Measurements from ENCODE around the gene OR11H6. TPM values are rescaled to one million over a fixed set of nuclear protein-coding genes. Genes with fewer than 3 reads are reported as not detected.

OR11H6 gene
- total RNA-seq, 3 donors from 2014 or later = not detected

- Histone ChIP-seq H3K4me3 (no peak overlapping the region), H3K4me1 (ENCODE audit: low read depth) (no peaks in the 10 kb centered on the region), H3K9me3 (peaks cover 30% of the 10 kb centered on the region), H3K36me3 (ENCODE audit: low read depth) (no peaks in the 10 kb centered on the region)
- DNase-seq = no peak
- TF ChIP-seq CTCF (IDR thresholded peaks at IDR 0.05) = no peak
- intact Hi-C loops (cut with DNase I, micrococcal nuclease) = no loop called here
- no peak for ATAC-seq
These were observed 50.6 kb downstream of the OR11H6 start for GRCh38 chr14:20274062-20274461.

Other genes starting within 250 kb of the OR11H6 start
- not detected for gene OR4K15, start 248.1 kb upstream of the OR11H6 start, total RNA-seq
- gene OR4Q2, start 221.5 kb upstream of the OR11H6 start, total RNA-seq = not detected
- gene OR4K14, start 204.4 kb upstream of the OR11H6 start, total RNA-seq = not detected
- gene OR4K13, start 187.7 kb upstream of the OR11H6 start, total RNA-seq = not detected
- gene OR4L1, start 163.7 kb upstream of the OR11H6 start, total RNA-seq = not detected
- not detected for gene OR4K17, start 113.0 kb upstream of the OR11H6 start, total RNA-seq
- gene OR4N5, start 84.9 kb upstream of the OR11H6 start, total RNA-seq = not detected
- not detected for gene OR11G2, start 32.8 kb upstream of the OR11H6 start, total RNA-seq
- gene OR11H7, start 5.3 kb downstream of the OR11H6 start, total RNA-seq = not detected
- gene OR11H4, start 15.6 kb downstream of the OR11H6 start, total RNA-seq = not detected
- gene TTC5, start 82.2 kb downstream of the OR11H6 start, total RNA-seq = 10 to 100 TPM; 11.8 to 17.0 (median 13.2) TPM
- gene CCNB1IP1, start 109.6 kb downstream of the OR11H6 start, total RNA-seq = 10 to 100 TPM; 27.6 to 36.0 (median 28.0) TPM
- 10 to 100 TPM in 2 of 3 donors, 1 to 10 TPM in 1; 9.3 to 20.1 (median 14.8) TPM for gene PARP2, start 119.9 kb downstream of the OR11H6 start, total RNA-seq
- gene TEP1, start 189.8 kb downstream of the OR11H6 start, total RNA-seq = 100 to 1,000 TPM in 1 of 3 donors, 10 to 100 TPM in 2; 68.7 to 121 (median 85.8) TPM
- under 1 TPM; 0.12 to 0.85 (median 0.27) TPM for gene KLHL33, start 212.5 kb downstream of the OR11H6 start, total RNA-seq
- gene OSGEP, start 231.1 kb downstream of the OR11H6 start, total RNA-seq = 10 to 100 TPM; 32.7 to 52.0 (median 35.9) TPM
- 100 to 1,000 TPM in 1 of 3 donors, 10 to 100 TPM in 2; 83.9 to 115 (median 93.8) TPM for gene APEX1, start 231.5 kb downstream of the OR11H6 start, total RNA-seq
- 10 to 100 TPM; 40.6 to 48.4 (median 45.5) TPM for gene PIP4P1, start 237.7 kb downstream of the OR11H6 start, total RNA-seq
- gene PNP, start 245.7 kb downstream of the OR11H6 start, total RNA-seq = 10 to 100 TPM; 38.8 to 74.8 (median 72.8) TPM